Ascending aorta (tissue), 2 donors: ENCODE data around the gene CASZ1. TPM values are rescaled to one million over a fixed set of nuclear protein-coding genes. Genes with fewer than 3 reads are reported as not detected.

Experiments used
- DNase-seq, 2 donors: peaks; one replicate each; pipeline ENCODE4 v3.0.0-alpha.2; 2019; ENCODE audit warnings: low spot score in 2 of 2
- H3K27ac ChIP-seq, 2 donors: fragments of 200-600 bp; sonication (generic); one replicate each; pipeline ENCODE4 v1.5.1; 2016 to 2017; ENCODE audit warnings: mild to moderate bottlenecking in 1 of 2
- H3K27me3 ChIP-seq: fragments of 200-600 bp; sonication (generic); one replicate; pipeline ENCODE4 v1.5.1; 2017
- H3K36me3 ChIP-seq, 2 donors: fragments of 200-600 bp; sonication (generic); one replicate each; pipeline ENCODE4 v1.5.1; 2016
- H3K4me1 ChIP-seq, 2 donors: fragments of 200-600 bp; sonication (generic); one replicate each; pipeline ENCODE4 v1.5.1; 2016 to 2017; ENCODE audit warnings: mild to moderate bottlenecking in 1 of 2
- H3K4me3 ChIP-seq, 2 donors: fragments of 200-600 bp; sonication (generic); one replicate each; pipeline ENCODE4 v1.5.1; 2016 to 2017; ENCODE audit warnings: mild to moderate bottlenecking in 1 of 2
- H3K9me3 ChIP-seq, 2 donors: fragments of 200-600 bp; sonication (generic); one replicate each; pipeline ENCODE4 v1.5.1; 2016
- intact Hi-C: fragments of 100-400 bp; cut with DNase I; formaldehyde crosslinking; loops from one replicate; pipeline ENCODE4 v1.15.1; 2023
- total RNA-seq: library from RNA; depleted of rRNA; stranded (reverse); fragments of >200 nt; gene quantifications from one replicate; pipeline ENCODE4 v1.1.0, GENCODE V29; 2016
- TF ChIP-seq, protein P1 (sequence below), 3 experiments: fragments of 200-600 bp in 2 of 3; fragments of 450-650 bp in 1 of 3; sonication (generic) in 2 of 3; IDR thresholded peaks; one replicate each; pipeline ENCODE4 v1.5.1; 2016 to 2019; ENCODE audit warnings: antibody characterized with exemption in 3 of 3, mild to moderate bottlenecking in 1 of 3, moderate library complexity in 1 of 3

The CASZ1 gene
- total RNA-seq, 1 donor from 2014 or later: 25.8 TPM

GRCh38 chr1:10604966-10605365 lies 191.5 kb downstream of the CASZ1 start:
- intact Hi-C loops: no loop called here
- Histone ChIP-seq H3K27me3 (no peaks in the 10 kb centered on the region), H3K9me3 (no peaks in the 10 kb centered on the region), H3K4me1 (no peaks in the 10 kb centered on the region), H3K36me3 (peaks cover 5% of the 10 kb centered on the region in 2 donors), H3K4me3 (no peak overlapping the region), H3K27ac (no peak overlapping the region)
- TF ChIP-seq, protein P1, sequence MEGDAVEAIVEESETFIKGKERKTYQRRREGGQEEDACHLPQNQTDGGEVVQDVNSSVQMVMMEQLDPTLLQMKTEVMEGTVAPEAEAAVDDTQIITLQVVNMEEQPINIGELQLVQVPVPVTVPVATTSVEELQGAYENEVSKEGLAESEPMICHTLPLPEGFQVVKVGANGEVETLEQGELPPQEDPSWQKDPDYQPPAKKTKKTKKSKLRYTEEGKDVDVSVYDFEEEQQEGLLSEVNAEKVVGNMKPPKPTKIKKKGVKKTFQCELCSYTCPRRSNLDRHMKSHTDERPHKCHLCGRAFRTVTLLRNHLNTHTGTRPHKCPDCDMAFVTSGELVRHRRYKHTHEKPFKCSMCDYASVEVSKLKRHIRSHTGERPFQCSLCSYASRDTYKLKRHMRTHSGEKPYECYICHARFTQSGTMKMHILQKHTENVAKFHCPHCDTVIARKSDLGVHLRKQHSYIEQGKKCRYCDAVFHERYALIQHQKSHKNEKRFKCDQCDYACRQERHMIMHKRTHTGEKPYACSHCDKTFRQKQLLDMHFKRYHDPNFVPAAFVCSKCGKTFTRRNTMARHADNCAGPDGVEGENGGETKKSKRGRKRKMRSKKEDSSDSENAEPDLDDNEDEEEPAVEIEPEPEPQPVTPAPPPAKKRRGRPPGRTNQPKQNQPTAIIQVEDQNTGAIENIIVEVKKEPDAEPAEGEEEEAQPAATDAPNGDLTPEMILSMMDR (IDR thresholded peaks at IDR 0.05): no peak
- no peak for DNase-seq

- no peak overlapping the region for H3K27ac ChIP-seq
- intact Hi-C loops: no loop called here
These were observed 193.5 kb downstream of the CASZ1 start for GRCh38 chr1:10602936-10603335.

DNA sequence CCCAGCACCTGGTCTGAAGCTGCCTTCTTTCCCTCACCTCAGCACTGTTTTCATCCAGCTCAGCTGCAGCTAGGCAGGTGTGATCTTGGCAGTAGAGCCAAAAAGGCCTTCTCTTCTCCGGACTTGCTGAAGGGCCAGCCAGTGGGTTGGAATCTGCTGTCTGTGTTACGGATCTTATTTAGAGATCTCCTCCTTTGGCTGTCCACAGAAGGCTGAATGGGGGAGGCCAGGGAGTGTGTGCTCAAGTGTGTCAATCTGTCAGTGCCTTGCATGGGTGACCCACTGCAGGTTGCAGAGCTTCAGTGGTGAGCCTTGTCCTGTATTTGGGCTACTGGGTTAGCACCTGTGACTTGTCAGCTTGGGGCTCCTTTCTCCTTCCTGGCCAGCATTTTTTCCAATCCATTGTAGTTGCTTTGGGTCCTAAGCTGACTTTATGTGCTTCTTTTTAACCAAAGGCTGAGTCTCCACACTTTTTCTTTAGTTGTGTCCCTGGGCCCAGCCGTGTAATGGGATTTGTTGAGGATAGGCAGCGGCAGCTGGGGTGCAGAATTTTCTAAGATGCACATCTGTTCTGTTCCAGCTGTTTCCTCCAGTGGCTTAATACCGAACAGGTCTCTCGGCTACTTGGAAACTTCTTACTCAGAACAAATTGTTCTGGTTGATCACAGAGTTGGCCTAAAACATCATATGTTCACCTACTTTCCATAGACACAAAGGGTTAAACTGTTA lies 194.9 kb downstream of the CASZ1 start:
- no peak overlapping the region for H3K27ac ChIP-seq
- intact Hi-C loops: no loop called here
- peaks cover 0 to 4% of the 10 kb centered on the region in 2 donors for H3K4me1 ChIP-seq
- no peak for DNase-seq
- TF ChIP-seq, protein P1 (IDR thresholded peaks at IDR 0.05): no peak
- no peaks in the 10 kb centered on the region for H3K27me3 ChIP-seq
- no peak overlapping the region for H3K4me3 ChIP-seq
- peaks cover 5% of the 10 kb centered on the region in 2 donors for H3K36me3 ChIP-seq
- no peaks in the 10 kb centered on the region for H3K9me3 ChIP-seq

More at GRCh38 chr1:10602936-10603335, 193.5 kb downstream of the CASZ1 start:
- Histone ChIP-seq H3K4me3 (no peak overlapping the region), H3K27me3 (no peaks in the 10 kb centered on the region), H3K4me1 (no peaks in the 10 kb centered on the region), H3K9me3 (no peaks in the 10 kb centered on the region), H3K36me3 (peaks cover 5% of the 10 kb centered on the region in 2 donors)
- DNase-seq: no peak
- TF ChIP-seq, protein P1 (IDR thresholded peaks at IDR 0.05): no peak

- Histone ChIP-seq H3K9me3 (no peaks in the 10 kb centered on the region), H3K4me3 (no peak overlapping the region), H3K27ac (no peak overlapping the region), H3K4me1 (peaks cover 0 to 4% of the 10 kb centered on the region in 2 donors), H3K36me3 (peaks cover 5% of the 10 kb centered on the region in 2 donors), H3K27me3 (no peaks in the 10 kb centered on the region)
- no peak for DNase-seq
- TF ChIP-seq, protein P1 (IDR thresholded peaks at IDR 0.05): no peak
- intact Hi-C loops: no loop called here
These were observed 197.1 kb downstream of the CASZ1 start for GRCh38 chr1:10599194-10599861.

GRCh38 chr1:10598389-10598702 lies 198.1 kb downstream of the CASZ1 start:
- H3K4me3 ChIP-seq: no peak overlapping the region
- no peak for DNase-seq
- no peak overlapping the region for H3K27ac ChIP-seq
- intact Hi-C loops: no loop called here
- peaks cover 0 to 4% of the 10 kb centered on the region in 2 donors for H3K4me1 ChIP-seq
- TF ChIP-seq, protein P1 (IDR thresholded peaks at IDR 0.05): no peak
- H3K36me3 ChIP-seq: peaks cover 5% of the 10 kb centered on the region in 2 donors
- H3K27me3 ChIP-seq: no peaks in the 10 kb centered on the region
- H3K9me3 ChIP-seq: no peaks in the 10 kb centered on the region
